Embryonic facial prominence (tissue), 1 donor: Measurements from ENCODE around the gene MARCHF3.
A peak's percentile ranks its signal among the peaks of the same experiment; 100 is the strongest.
"Not testable (repeated sequence)": the region's sequence is repeated elsewhere in the genome, so short reads cannot be mapped to it uniquely, and the experiment has no call there.

Source experiments
- DNase-seq: peaks from one replicate; pipeline ENCODE4 v3.0.0-alpha.2; 2016; ENCODE audit errors: extremely low spot score

The MARCHF3 gene

DNA sequence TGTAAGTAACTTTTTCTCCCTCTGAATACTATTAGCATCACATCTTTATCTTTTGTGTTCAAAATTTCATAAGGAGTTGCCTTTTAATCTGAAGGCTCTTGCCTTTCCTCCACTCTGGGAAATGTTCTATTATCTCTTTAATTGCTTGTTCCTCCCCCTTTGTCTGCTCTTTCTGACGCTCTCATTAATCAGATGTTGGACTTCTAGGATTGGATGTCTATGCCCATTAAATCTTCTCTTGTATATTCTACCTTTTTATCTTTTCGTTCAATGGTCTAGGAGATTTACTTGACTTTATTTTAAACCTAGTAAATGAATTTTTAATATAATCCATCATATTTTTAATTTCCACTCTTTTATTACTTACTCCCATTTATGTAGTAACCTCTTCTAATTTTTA, 76.7 kb downstream of the MARCHF3 start:
- no peak for DNase-seq

GRCh38 chr5:126949475-126949874, 80.9 kb downstream of the MARCHF3 start:
- DNase-seq: no peak

- DNase-seq: no peak
Observed at GRCh38 chr5:126948453-126948852, 81.9 kb downstream of the MARCHF3 start.

DNA sequence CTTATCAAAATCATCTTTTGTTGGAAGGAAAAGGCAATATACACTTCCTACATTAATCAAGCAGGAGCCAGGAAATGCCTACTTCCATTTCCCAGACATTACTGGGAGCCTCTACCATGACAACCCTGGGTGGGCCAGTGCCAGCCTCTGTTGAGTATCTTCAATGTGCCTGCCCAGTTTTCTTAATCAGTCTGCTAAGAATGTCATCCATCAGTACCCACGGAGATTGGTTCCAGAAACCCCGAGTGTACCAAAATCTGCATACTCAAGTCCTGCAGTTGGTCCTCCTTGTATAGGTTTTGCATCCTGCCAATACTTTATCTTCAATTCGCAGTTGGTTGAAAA, 82.4 kb downstream of the MARCHF3 start:
- no peak for DNase-seq

DNA sequence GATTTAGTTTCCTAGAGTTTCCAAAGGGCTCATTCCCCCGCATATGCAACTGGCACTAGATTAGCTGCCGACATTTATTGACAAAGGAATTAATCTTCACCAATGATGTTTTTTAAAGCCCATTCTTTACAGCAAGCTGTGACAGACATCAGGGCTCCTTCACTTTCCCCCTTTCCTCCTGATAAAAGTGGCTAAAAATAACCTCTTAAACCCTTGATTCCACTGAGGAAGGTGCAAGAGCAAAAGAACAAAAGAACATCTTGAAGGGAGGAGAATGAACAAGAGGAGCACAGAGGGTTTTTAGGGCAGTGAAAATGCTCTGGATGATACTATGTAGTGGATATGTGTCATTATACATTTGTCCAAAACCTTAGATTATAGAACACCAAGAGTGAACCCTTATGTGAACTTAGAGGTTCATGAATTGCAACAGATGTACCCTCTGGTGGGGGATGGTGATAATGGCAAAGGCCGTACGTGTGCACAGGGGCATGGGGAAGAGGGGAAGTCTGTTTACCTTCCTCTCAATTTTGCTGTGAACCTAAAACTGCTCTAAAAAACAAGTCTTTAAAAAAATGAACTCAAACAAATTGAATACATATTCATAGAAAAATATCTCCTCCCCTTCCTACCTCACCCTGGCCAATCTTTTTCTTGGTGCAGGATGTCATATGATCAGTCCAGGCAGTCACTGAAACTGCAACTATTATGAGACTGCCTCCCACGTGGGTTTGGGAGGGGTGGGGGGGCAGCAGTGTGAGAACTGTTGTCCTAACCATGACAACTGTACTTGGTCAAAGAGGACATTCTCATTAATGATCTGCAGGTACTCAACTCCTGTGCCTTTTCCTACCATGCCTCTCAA, 83.0 kb downstream of the MARCHF3 start:
- DNase-seq: no peak

DNA sequence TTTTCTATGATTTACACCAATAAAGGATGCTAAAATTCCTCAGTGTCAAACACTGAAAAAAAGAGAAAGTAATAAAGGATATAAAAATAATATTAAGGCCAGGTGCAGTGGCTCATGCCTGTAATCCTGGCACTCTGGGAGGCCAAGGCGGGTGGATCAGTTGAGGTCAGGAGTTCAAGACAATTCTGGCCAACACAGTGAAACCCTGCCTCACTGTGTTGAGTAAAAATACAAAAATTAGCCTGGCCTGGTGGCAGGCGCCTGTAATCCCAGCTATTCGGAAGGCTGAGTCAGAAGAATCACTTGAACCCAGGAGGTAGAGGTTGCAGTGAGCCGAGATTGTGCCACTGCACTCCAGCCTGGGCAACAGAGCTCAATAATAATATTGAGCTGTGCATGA, 87.5 kb downstream of the MARCHF3 start:
- DNase-seq: not testable (repeated sequence)

DNA sequence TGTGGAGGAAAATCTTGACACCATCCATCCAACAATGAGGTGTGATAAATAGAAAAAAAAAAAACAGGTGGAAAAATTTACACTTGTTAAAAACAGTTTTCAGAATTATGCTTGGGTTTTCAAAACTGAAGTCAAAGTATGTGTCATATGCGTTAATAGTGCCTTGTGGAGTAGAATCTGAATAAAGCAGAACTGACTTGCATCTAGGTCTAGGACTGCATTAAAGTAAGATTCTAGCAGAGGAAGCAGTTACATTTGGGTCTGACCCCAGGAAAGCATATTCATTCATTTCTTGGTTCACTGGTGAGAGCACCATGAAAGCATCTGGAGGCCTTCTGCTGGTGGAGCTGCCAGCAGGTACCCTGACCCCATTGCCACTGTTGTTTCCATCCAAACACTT, 89.0 kb downstream of the MARCHF3 start:
- no peak for DNase-seq

GRCh38 chr5:126939887-126940286, 90.5 kb downstream of the MARCHF3 start:
- no peak for DNase-seq

DNA sequence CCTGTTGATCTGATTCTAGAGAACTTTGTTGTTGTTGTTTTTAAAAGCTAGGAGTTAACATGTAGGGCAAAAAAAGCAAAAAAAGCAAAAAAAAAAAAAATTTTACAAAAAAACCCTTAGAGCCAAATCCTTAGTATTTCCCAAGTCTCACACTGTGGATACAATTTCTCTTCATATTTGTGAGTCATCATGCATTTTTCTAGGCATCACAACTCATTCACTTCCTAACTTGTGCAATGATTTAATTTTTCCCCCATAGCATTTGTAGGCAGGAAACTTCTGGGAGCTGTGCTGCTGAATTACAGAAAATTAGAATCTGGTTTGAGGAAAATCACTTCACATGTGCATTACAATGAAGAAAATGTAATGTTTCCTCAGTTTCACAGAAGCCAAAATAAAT, 91.9 kb downstream of the MARCHF3 start:
- no peak for DNase-seq

GRCh38 chr5:126937771-126938170, 92.6 kb downstream of the MARCHF3 start:
- DNase-seq: no peak

GRCh38 chr5:126936775-126937418, 93.5 kb downstream of the MARCHF3 start:
- DNase-seq: no peak

DNA sequence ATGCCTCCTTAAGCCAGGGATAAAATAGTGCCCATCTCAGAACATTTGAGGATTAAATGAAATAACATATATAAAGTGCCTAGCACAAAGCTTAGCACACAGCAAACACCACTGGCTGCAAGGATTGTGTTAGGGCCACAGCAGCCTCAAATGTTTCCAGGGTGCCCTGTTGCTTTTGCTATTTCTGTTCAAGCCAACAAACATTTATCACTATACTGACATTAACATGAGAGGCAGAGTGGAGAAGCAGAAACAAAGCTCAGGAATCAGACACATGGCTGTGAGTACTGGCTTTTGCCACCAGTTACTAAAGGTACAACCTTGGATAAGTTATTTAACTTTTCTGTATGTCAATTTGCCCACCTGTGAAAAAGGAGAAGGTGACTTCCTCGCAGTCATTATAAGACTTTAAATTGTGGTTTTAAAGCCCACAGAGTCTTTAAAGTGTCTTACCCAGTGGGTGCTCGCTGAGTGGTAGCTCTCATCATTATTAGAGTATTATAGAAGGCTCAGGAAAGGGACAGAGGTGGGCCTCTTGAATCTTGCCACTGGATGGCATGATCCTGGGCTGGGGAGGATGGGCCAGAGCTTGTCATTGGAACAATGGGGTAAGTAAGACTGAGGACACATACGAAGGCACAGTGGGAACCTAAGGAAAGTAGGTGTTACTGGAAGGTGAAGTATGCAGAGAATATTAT, 98.2 kb downstream of the MARCHF3 start:
- no peak for DNase-seq

DNA sequence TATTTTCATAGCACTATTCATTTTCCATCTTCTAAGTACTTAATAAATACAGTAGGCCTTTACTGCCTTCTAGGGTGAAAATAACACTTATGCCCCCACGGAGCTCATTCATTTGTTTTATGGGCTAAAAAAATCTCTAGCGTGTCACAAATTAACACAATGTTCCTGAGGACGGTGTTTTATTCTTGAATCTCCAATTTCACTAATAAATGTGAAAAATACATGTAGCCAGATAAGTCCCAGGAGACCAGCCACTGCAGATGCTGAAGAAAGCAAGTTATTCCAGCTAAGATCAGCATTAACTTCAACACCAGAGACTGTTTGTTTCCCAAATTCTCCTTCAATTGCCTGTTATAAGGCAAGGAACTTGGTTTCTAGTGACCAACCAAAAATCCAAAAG, 102.3 kb downstream of the MARCHF3 start:
- no peak for DNase-seq

DNA sequence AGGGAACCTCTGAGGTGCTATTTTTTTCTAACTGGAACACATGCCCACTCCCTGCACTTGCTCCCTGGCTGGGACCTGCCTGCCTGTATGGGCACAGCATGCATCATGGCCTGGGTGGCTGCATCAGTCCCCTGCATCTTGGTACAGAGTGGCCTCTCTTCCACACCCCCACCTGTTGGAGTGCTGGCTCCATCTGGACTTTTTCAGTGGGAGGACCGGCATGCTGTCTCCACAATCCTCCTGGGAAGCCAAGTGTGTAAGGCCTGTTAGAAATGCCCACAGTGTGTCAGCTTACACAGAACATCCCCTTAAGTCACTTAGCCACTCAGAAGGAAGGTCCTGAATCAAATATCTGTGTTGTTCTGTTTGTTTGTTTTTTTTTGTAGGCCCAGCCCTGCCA, 102.9 kb downstream of the MARCHF3 start:
- DNase-seq: no peak

- no peak for DNase-seq
Observed at GRCh38 chr5:126926187-126926586, 104.2 kb downstream of the MARCHF3 start.

- DNase-seq: no peak
Observed at GRCh38 chr5:126925482-126925881, 104.9 kb downstream of the MARCHF3 start.

- DNase-seq: no peak
Observed at GRCh38 chr5:126924331-126925033, 105.9 kb downstream of the MARCHF3 start.

DNA sequence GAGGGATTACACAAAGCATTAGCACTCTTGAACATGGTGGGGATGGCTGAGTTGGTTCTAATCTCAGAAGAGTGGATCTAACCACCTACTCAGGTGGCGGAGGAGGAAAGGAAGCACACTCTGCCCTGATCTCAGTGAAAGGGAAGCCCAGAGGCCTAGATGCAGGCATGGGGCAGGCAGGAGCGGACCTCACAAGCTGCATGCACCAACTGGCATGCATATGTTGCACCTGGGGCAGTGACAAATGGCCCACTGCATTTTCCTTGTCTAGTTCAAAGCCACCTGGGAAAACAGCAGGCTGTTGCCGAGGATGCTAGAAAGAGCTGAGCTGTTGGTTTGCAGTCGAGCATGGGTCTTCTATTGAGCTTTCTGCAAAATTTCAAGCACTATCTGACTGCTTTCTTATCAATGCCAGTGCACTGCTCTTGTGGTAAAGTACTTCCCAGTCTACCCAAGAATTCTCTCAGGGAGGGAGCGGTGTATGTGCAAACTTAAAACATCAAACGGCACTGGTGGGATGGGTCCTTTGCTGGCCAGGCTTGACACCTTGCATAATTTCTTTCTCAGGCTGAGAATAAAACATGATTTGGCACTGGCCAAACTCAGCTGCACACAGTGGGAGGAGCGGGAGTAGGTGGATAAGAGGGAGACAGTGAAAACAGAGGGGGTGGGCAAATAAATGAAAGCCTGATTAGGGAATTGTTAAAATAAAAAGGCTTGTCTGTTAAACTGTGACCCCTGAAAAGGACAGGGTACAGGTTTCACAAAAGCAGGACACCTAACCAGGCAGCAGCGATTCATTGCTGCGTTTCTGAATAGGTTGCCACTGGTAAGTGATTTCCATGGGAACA, 108.9 kb downstream of the MARCHF3 start:
- no peak for DNase-seq

- DNase-seq: peak; percentile 25
Observed at GRCh38 chr5:126920291-126920690, 110.1 kb downstream of the MARCHF3 start.

- DNase-seq: no peak
Observed at GRCh38 chr5:126919566-126919965, 110.8 kb downstream of the MARCHF3 start.

GRCh38 chr5:126918615-126918957, 111.8 kb downstream of the MARCHF3 start:
- no peak for DNase-seq
